NCI-H2171 (cell line): Measurements from ENCODE around the gene TEAD1.

Experiments
- DNase-seq: peaks from one replicate; lab custom pipeline; 2025; lab: John Stamatoyannopoulos, UW

TEAD1 gene

GRCh38 chr11:12707500-12707880 is 33.3 kb downstream of the TEAD1 start:
- no peak for DNase-seq

DNA sequence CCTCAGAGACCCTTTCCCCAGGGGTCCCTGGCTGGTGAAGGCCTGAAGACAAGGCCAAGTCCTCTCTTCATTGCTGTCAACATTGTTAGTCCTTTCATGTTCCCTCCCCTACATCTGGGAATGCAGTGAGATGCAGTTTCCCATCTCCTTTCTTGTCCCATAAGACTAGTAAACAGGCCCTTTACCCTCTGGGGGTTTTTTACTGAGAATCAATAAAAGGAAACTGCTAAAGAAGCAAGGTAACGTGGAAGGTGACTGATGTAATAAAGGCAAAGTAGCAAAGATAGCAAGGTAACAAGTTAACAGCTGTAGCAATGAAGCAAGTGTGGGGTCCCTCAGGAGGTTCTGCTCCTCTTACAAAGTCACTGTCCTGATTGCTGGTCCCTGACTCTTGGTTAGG is 37.3 kb downstream of the TEAD1 start:
- DNase-seq = no peak

- no peak for DNase-seq
Measured at GRCh38 chr11:12712132-12712531, 37.9 kb downstream of the TEAD1 start.

DNA sequence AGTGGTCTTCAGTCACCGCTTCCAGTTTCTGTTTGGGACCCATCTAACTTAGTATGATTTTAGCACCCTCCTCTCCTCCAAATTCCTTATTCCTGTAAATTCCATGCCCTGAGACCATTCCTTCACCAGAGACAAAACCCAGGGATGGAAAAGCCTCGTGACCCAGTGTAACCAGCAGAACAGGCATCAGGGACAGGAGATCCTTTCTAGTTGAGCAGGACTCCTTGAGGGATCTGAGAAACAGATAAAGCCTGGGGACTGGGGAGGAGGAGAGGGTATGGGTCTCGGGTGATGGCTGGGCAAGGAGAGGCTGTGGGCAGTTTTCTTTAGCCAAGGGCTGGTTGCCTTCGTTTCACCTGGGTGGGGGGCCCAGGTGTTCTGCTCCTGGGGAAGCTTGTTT is 40.9 kb downstream of the TEAD1 start:
- no peak for DNase-seq

DNA sequence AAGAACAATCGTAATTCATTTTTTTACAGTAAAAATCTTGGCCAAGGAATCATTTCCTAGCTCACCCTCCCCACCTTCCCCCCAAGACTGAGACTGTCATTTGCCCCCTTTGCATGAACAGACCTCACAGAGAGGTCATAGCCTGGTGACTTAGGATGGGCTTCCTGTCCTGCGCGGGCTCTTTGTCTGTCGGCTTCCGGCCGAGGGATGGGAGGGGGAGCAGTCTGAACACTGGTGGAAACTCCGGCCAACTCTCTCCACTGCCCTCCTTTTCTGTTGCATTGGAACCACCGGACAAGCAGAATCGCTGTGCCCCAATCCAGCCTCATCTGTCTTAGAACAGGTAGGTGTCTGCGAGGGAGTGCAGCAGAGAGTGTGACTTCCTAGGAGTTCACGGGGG is 41.7 kb downstream of the TEAD1 start:
- DNase-seq = no peak

DNA sequence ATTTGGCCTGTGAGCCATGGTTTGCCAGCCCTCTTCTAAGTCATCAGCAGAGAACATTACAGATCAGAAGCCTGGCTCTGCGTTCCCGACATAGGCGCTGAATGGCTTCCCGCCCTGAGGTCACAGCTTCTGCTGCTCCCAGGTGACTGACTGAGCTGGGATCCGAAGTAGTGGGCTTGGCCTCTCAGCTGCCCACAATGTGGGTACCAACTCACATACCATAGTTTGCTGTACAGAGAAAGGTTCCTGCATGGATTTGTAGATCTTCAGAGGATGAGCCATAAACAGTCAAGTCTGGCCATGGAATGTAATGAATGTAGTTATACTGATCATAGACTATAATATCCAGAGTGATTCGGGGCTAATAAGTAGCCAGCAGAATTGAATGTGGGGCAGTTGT is 42.6 kb downstream of the TEAD1 start:
- DNase-seq = no peak

GRCh38 chr11:12717851-12718291 is 43.6 kb downstream of the TEAD1 start:
- no peak for DNase-seq

DNA sequence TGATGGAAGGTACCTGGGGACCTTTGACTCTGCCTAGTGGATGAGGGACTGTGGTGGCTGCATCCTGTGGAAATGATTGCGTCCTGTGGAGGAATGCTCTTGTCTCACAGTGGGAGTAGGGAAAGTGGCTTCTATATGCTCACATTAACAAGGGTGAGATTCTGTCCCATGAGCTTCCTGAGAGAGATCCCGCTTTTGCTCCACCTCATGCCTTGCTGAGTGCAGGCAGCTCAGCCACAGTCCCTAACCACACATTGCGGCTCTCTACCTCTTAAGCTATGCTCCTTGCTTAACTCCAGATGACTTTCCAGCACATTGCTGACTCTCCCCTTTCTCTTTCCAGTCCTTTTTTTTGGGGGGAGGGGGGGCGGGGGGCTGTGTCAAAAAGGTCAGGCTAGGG is 45.0 kb downstream of the TEAD1 start:
- no peak for DNase-seq

- DNase-seq = no peak
Measured at GRCh38 chr11:12721816-12722604, 47.8 kb downstream of the TEAD1 start.

DNA sequence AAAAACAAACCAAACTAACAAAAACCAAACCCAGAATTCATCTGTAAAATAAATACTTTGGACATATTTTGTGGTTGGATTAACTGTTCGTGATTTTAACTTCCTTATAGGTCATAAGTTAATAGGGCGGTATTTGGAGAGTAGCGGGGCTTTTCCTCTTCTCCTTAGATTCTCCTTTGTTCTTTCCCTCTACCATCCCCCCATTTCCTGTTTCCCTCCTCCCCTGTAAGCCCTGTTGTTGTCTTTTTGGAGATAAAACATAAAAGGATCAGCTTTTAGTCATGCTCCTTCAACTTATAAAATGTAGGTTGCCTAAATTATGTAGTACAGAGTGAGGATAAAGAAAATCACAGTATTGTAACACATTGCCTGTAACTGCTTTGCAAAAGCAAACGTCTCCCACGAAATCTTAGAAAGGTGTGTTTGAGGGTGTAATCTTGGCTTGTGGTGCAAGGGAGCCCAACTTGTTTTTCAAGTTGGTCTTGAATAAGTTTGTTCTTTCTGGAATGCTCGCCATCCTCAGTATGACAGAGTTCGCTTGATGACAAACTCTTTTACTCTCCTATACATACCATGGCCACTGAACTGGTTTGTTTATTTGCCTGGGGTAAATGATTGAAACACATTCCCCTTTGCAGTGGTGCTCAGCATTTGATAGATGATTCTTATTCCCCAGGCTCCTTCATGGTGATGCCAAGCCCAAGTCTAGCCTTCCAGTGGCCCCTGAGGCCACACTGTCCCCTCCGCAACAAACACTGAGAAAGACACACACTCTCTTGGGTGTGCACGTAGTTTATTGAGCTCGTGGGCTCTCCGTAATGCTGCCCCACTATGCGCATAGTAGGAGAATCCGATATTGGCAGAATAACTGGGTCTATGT is 49.4 kb downstream of the TEAD1 start:
- no peak for DNase-seq

DNA sequence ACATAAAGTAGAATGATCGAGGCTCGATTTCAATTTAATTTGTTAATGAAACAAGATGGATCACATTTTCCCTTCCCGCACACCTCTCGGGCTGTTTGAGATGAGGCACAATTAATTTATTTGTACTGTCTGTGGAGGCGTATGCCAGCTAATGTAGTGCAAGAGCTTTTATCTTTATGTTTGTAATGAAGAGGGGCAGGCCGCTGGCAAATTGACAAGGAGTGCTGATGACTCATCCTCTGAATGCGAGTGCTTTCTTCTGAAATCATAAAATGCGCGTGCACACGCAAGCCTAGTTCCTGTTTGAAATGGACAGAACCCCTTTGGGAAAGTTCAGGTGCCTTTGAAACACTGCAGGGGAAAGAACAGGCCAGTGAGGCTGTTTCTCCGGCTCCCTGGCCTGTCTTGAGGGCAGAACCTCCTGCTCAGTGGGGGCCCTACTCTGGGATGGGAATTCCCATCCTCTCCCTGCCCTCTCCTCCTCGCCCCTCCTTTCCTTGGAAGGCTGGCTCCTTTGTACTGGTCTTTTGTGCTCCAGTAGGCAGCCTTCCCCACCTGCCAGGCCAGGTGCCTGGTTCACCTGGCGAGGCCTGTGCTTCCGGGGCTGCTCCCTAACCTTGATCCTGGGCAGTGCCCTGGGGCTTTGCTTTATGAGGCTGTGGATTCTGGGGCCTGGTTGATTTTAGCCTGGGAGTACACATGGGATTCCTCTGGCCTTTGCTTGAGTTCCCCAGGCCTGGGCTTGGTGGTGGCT is 50.3 kb downstream of the TEAD1 start:
- no peak for DNase-seq

DNA sequence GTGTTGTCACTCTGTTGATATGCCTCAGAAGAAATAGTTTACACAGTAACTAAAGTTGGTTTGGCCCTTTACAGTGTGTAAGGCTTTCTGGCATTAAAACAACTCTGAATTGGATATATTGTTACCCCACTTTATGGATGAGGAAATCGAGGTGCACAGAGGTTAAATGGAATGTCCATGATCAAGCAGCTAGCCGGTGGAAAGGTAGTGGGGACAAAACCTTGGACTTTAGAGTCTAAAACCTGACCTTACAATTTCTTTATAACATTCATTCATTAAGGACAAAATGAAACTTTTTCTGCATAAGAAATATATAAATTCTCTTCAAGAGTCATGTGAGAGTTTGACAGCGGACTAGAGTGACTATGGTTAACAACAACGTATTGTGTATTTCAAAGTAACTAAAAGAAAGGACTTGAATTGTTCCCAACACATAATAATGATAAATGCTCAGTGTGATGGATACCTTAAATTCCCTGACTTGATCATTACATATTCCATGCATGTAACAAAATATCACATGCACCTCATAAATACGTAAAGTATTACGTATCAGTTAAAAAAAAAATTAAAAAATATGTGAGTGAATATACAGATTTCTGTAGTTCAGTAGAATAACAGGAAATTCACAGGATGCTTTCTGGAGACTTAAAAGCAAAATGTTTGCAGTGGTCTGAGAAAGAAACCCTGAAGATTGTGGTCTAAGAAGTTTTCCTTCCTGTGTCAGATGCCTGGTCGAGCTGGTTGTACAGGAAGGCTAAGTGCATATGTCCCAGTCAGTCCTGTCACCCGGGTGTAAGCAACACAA is 51.0 kb downstream of the TEAD1 start:
- DNase-seq = no peak

- DNase-seq = no peak
Measured at GRCh38 chr11:12725863-12726682, 51.9 kb downstream of the TEAD1 start.

DNA sequence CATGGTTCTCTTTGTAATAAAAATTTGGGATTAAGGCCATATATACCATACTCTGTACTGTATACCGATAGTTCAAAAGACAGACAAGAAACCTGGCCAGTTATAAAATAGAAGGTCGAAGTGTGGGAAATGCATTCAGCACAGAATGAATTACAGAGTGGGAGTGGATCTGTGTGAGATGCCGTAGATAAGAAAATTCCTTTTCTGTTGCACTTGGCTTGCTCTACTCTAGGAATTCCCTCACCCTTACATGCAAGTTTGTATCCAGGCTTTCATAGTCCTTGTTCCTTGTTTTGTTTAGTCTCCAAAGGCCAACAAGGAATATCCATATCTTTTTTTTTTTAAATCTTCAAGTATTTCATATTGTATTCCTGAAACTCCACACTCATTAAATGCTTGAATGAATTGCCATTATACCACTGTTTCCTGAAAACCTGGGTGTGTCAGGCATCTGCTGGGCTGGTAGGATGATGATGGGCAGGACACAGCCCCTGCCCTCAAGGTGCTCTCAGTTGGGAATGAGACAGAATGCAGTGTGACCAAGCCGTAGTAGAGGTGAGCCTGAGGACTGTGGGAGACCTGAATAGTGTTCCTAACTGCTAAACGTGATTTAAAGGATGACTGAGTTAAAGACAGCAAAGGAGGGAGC is 53.5 kb downstream of the TEAD1 start:
- no peak for DNase-seq

- no peak for DNase-seq
Measured at GRCh38 chr11:12728417-12728816, 54.2 kb downstream of the TEAD1 start.

DNA sequence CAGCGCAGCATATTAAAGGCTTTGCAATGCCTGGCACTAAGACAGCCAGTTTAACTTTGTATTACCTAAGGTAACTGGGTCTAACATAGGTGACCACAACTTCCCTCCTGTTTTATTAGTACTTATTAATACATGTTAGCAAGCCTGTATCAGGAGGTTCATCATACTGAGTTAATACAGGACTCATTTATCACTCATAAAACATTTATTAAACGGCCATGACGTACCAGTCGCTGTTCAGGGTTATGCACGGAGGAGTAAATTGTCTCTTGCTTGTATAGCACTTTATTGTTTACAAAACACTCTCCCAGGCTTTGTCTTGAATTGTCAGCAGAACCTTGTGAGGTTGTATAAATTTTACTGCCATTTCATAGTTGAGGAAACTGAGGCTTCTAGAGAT is 55.7 kb downstream of the TEAD1 start:
- no peak for DNase-seq

- no peak for DNase-seq
Measured at GRCh38 chr11:12731841-12732336, 57.7 kb downstream of the TEAD1 start.

- no peak for DNase-seq
Measured at GRCh38 chr11:12733091-12733490, 58.9 kb downstream of the TEAD1 start.

DNA sequence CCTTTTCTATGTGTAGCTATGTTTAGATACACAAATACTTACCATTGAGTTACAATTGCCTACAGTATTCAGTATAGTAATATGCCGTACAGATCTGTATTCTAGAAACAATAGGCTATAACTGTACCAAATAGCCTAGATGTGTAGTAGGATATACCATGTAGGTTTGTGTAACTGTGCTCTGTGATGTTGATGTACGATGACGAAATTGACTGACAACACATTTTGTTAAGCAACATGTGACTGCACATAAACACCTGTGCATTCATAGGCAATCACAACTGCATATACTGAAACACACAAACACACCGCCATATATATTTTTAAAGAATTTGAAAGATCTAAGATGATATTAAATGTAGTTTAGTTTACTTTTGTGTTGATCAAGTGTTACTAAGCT is 60.4 kb downstream of the TEAD1 start:
- no peak for DNase-seq

DNA sequence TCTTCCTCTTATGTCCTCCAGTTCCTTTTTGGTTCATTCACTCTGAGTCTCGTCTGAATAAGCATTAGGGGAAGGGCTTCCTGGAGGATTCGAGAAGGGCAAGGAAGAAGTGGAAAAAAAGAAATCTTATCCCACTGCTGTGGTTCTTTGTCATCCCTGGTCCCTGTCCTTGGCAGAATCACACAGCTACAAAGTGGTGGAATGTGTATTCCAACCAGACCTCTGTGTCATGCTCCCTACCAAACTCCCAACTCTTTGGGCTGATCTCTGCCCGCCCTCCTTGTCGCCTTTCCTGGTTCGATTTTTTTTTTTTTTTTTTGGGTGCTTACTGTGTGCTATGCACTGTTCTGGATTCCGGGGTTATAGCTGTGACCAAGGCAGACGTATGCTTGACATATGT is 61.0 kb downstream of the TEAD1 start:
- DNase-seq = no peak
